Measurements from ENCODE around the gene TSPAN9.

TSPAN9 gene

GRCh38 chr12:3145033-3145432 is 67.9 kb downstream of the TSPAN9 start:
- no peak for FAIRE-seq

GRCh38 chr12:3145546-3146310 is 68.5 kb downstream of the TSPAN9 start:
- no peak for FAIRE-seq

DNA sequence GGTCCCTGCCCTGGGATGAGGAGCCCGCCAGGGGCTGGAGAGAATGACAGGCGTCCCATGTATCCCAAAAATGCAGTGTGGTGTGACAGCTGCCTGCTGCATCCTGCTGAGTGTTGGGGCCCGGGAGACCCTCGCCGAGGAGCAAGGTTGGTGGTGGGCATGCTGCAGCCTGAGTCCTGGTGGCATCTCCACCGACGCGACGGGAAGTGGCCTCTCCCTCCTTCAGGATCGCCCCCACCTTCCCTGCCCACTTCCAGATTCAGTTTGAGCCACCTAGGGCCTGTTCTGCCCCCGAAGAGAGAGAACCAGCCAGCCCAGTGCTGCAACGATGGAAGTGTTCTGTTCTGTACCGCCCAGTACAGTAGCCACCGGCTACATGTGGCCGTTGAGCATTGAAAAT is 70.1 kb downstream of the TSPAN9 start:
- FAIRE-seq, result no peak

DNA sequence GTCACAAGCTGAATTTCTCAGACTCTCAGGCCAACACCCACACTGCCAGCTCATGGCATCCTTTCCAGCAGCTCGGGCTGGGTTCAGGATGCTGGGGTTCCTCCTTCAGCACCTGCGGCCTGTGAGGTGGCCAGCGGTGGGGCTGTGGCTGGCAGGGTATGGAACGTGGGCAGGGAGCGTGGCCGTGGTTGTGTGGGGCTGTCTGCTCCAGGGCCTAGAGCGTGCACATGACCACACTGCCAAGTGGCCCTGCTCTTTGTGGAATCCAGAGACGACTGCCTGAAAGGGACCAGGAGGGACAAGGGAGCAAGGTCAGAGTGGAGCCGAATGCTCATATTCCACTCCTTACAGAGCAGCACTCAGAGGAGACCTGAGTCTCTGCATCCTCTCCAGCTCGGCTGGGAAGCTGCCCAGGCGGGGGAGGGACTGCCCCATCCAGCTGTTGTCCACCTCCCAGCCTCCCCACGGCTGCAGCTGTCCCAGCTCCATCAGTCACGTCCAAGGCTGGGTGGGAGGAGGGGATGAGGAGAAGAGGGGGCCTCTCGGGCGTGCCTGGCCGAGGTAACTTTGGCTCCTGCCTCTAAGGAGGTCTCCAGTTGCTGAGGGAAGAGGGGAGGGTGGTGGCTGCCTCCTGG is 71.3 kb downstream of the TSPAN9 start:
- no peak for FAIRE-seq

GRCh38 chr12:3149515-3150307 is 72.5 kb downstream of the TSPAN9 start:
- FAIRE-seq, result no peak

- no peak for FAIRE-seq
Observed at GRCh38 chr12:3150308-3150670, 73.1 kb downstream of the TSPAN9 start.

DNA sequence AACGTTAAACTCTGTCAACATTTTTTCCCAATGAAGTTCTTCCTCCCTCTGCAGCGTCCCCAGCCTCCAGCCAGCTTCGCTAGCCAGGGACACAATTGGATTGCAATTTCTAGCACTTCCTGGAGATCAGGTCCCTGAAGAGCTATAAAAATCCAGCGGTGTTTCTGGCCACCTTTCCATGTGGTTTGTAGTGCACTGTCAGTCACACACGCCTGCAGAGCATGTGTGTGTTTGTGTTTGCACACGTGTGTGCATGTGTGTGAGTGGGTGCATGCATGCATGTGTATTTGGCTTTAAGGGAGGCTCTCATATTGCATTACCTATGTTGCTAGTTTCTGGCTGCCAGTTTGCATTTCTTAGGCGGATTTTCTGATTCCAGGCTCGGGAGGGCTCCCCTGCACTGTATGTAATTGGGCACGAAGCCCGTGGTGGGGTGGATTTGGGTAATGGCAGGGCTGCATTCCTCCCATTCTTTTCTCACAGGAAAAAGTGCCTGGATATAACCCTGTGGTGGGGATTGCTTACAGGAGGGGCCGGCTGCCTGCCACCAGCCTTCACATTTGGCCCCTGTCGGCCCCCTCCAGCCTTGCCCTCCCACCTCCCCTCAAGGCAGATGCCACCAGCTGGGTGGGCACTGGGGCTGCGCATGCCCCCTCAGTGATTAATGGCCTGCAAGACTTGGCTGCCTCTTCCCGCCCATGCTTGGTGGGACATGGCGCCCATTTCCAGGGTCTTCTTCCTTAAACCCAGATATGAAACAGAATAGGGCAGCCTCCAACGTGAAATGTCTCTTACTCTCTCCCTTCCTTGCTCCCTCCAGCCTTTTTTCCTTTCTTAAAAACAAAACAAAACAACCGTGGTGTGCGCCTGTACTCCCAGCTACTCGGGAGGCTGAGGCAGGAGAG is 74.0 kb downstream of the TSPAN9 start:
- no peak for FAIRE-seq

DNA sequence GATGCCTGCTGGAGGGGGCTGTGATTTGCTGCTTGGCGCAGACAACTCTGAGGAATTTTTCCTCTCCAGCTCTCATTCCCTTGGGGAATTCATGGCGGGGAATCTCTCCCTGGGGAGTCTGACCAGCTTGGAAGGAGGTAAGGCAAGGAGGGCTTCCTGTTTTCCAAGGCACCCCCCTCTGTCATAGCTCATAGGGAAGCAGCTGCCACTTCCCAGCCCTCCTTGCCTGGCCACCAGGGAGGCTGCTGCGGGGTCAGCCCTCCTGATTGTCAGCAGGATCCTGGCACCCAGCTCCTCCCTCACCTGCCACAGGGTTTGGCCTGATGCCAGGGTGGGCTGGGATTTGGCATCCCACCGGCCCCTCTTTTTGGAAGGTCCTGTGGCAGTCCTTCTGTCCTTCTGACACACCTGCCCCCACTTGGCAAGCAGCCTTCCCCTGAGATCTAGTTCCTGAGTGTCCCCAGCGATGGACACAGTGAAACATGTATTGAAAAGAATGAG is 74.9 kb downstream of the TSPAN9 start:
- FAIRE-seq, result no peak

GRCh38 chr12:3152892-3153291 is 75.7 kb downstream of the TSPAN9 start:
- FAIRE-seq, result no peak

GRCh38 chr12:3154006-3154405 is 76.8 kb downstream of the TSPAN9 start:
- no peak for FAIRE-seq

DNA sequence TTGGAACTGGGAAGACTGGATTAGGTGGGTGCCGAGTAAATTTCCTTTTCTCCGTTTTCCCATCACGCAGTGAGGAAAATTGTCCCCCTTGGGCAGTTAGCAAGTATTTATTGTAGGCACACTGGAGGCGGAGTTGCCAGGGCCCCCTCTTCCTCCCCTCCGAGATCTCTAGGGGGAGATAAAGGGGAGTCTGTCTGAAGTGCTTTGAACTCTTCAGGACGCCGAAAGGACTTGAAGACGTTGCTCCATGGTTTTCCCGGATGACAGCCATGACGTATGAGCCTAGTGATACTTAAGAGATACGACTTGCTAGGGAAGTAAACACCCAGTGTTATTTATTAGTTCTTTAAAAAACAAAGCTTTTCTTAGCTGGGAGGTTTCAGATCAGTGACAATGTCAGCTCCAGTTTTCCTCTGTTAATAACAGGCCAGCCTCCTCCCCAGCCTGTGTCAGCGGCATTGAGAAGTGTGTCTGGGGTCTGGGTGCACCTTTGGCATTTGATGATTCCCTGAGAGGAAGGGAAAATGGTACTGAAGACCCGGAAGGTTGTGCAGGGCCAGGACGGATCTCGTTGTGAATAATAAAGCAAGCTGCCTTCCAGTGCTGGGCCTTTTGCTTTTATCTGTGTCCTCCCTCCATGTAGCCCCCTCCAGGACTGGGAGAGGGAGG is 78.7 kb downstream of the TSPAN9 start:
- no peak for FAIRE-seq

DNA sequence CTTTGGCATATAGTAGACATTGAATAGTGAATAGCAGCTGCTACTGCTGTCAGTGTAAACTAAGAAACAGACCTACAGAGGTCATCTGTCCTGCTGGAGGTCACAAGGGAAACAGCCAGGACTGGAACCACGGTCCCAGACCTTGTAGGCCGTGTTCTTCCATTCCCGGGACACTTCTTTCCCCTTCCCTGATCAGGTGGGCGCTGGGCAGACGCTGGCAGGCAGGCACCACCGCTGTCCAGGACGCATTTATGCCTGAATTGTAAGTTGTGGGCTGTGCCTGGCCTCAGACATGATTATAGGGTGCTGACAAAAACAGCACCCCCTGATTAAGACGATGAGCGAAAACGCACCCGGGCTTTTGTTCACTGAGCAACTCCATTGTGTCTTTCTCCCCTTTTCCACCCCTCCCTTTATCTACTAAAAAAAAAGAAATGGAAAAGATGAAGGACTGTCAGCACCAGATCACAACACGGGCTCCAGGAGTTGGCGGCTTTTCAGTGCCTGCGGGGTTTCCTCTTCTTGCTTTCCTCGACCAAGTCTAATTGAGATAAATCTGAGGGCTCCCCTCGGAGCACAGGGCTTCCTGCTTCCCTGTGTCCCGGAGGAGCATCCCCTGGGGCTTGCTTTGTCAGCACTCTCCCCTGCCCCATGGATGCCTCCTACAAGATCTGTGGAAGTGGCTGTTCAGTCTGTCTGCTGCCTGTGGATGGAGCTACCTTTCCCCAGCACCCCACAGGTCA is 80.6 kb downstream of the TSPAN9 start:
- FAIRE-seq, result no peak

DNA sequence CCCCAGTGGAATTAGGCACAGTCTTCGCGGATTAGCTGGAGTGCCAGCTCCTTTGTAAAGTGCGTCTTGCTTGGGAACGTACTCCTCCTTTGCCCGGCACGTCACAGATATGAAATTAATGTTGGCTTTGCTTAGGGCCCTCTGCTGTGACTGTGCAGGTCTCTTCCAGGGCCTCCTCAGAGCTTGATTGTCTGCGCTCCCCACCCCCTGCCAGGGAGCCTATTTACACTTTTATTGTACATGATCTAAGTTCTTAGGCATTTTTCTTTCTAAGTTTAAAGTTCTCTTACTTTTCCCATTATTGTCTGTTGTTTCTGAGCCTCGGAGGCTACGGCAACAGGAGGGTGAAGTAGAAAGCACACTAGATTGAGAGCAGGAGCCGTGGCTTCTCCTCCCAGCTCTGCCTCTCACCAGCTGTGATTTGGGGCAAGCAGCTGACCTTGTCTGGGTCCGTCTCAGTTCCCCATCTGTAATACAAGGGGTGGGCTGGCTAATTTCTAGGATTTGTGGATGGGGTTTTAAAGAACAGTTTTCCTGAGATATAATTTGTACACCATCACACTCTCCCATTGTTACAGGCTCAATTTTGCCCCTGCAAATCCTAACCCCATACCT is 81.8 kb downstream of the TSPAN9 start:
- no peak for FAIRE-seq

DNA sequence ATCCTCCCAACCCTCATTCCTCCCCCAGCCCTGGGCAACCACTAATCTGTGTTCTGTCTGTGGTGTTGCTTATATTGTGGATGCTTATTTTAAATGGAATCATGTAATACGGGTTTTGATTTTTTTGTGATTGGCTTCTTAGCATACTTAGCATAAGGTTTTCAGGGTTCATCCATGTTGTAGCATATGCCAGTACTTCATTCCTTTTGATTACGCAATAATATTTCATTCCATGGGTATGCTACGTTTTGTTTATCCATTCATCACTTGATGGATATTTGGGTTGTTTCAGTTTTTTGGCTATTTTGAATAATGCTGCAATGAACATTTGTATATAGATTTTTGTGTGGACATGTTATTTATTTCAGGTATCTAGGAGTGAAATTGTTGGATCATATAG is 82.9 kb downstream of the TSPAN9 start:
- FAIRE-seq, result no peak

- FAIRE-seq, result no peak
Observed at GRCh38 chr12:3161861-3162260, 84.7 kb downstream of the TSPAN9 start.

DNA sequence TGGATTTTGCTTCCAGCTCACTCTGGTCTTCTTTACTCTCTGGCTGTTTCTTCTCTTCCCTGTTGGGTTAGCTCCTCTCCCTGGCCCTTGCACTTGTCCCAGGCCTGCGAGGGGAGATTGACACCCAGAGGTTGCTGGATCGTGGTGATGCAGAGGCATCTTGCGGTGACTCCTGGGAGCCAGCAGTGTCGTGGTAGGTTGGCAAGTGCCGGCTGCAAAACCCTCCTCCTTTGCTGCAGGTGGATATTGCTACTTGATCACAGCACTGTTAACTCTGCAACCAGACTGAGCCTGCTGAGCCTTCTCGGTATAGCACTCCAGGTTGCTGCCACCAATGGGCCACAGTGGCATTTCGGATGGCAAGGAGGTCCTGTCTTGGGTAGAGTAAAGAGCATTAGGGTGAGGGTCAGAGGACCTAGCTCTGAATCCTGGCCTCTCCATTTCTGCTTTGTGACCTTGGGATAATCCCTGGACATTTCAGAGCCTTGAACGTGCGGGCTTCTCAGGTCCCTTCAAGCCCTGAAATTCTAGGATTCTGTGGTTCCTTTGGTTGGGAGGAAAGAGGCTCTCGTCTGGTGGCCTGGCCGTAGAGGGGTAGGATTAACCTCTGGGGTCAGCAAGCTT is 87.4 kb downstream of the TSPAN9 start:
- no peak for FAIRE-seq

GRCh38 chr12:3165078-3165980 is 88.2 kb downstream of the TSPAN9 start:
- FAIRE-seq, result no peak

GRCh38 chr12:3167636-3168035 is 90.5 kb downstream of the TSPAN9 start:
- no peak for FAIRE-seq

Measured in A204.1 (cell line).